ENCODE data around the gene SLC1A7.

GRCh38 chr1:53144201-53144600 lies 1.8 kb upstream of the SLC1A7 start:
- TF ChIP-seq CTCF (IDR thresholded peaks at IDR 0.05; ENCODE audit: low read depth, low read length, missing input control) (no peak), MAX (IDR thresholded peaks at IDR 0.05) (no peak), YY1 (IDR thresholded peaks at IDR 0.05) (no peak), TAF1 (conservative IDR thresholded peaks at IDR 0.05) (no peak)
